MM.1S (cell line): ENCODE measurements around the gene SPTBN2.

Experiments used
- DNase-seq: peaks from one replicate; pipeline ENCODE4 v3.0.0-alpha.2; 2015
- H2AFZ ChIP-seq: fragments of 300-600 bp; sonication (generic); 2 replicates; pipeline ENCODE4 v1.6.0; 2016; ENCODE audit warnings: antibody characterized with exemption, low read length
- H3F3A ChIP-seq: fragments of 300-600 bp; sonication (generic); 2 replicates; pipeline ENCODE4 v1.6.1; 2016; ENCODE audit warnings: mild to moderate bottlenecking, antibody characterized with exemption, low read length, moderate library complexity, mixed read lengths; ENCODE audit not compliant: insufficient read depth
- H3K27ac ChIP-seq: fragments of 300-600 bp; sonication (generic); 2 replicates; pipeline ENCODE4 v1.5.1; 2016; ENCODE audit warnings: mild to moderate bottlenecking, low read length
- H3K27me3 ChIP-seq: fragments of 300-600 bp; sonication (generic); replicated peaks from 2 replicates; pipeline ENCODE4 v1.6.0; 2016; ENCODE audit warnings: low read length; ENCODE audit not compliant: insufficient read depth
- H3K36me3 ChIP-seq: fragments of 300-600 bp; sonication (generic); replicated peaks from 2 replicates; pipeline ENCODE4 v1.6.1; 2016; ENCODE audit warnings: mild to moderate bottlenecking, low read length, mixed read lengths; ENCODE audit not compliant: insufficient read depth
- H3K4me1 ChIP-seq: fragments of 300-600 bp; sonication (generic); 2 replicates; pipeline ENCODE4 v1.6.1; 2016; ENCODE audit warnings: low read length, mixed read lengths
- H3K4me2 ChIP-seq: fragments of 300-600 bp; sonication (generic); 2 replicates; pipeline ENCODE4 v1.6.0; 2016; ENCODE audit warnings: low read depth, low read length
- H3K4me3 ChIP-seq: fragments of 300-600 bp; sonication (generic); 2 replicates; pipeline ENCODE4 v1.5.1; 2016; ENCODE audit warnings: low read length, mixed read lengths
- H3K79me2 ChIP-seq: fragments of 300-600 bp; sonication (generic); 2 replicates; pipeline ENCODE4 v1.6.1; 2016; ENCODE audit warnings: mixed run types, low read length, mixed read lengths
- H3K9ac ChIP-seq: fragments of 300-600 bp; sonication (generic); 2 replicates; pipeline ENCODE4 v1.6.1; 2016; ENCODE audit warnings: low read length, mixed read lengths
- H3K9me2 ChIP-seq: fragments of 300-600 bp; sonication (generic); replicated peaks from 2 replicates; pipeline ENCODE4 v1.6.1; 2016; ENCODE audit warnings: mild to moderate bottlenecking, low read length, mixed read lengths; ENCODE audit not compliant: insufficient read depth
- H3K9me3 ChIP-seq: fragments of 300-600 bp; sonication (generic); replicated peaks from 2 replicates; pipeline ENCODE4 v1.6.1; 2016; ENCODE audit warnings: mild to moderate bottlenecking, low read length, mixed read lengths; ENCODE audit not compliant: insufficient read depth
- H4K20me1 ChIP-seq: fragments of 300-600 bp; sonication (generic); 2 replicates; pipeline ENCODE4 v1.6.1; 2016; ENCODE audit warnings: mild to moderate bottlenecking, low read length, moderate library complexity, mixed read lengths; ENCODE audit not compliant: insufficient read depth
- CTCF ChIP-seq: fragments of 300-600 bp; sonication (generic); IDR thresholded peaks from 2 replicates; pipeline ENCODE4 v1.5.1; 2016; ENCODE audit warnings: antibody characterized with exemption, low read length, mixed read lengths
- EZH2 ChIP-seq: fragments of 300-600 bp; sonication (generic); optimal IDR thresholded peaks from 2 replicates; pipeline ENCODE3; 2017; ENCODE audit warnings: low read depth, mild to moderate bottlenecking, antibody characterized with exemption, low read length, mixed read lengths
- EZH2phosphoT487 ChIP-seq: fragments of 300-600 bp; sonication (generic); IDR thresholded peaks from 2 replicates; pipeline ENCODE4 v1.6.1; 2018; ENCODE audit warnings: antibody characterized with exemption, low read length

SPTBN2 gene

GRCh38 chr11:66692871-66693331, 36.1 kb downstream of the SPTBN2 start:
- Histone ChIP-seq H3K9me2 (no peaks in the 10 kb centered on the region), H3K36me3 (no peaks in the 10 kb centered on the region), H3K79me2 (no peaks in the 10 kb centered on the region)

GRCh38 chr11:66692446-66692845, 36.6 kb downstream of the SPTBN2 start:
- no peaks in the 10 kb centered on the region for H3K9me3 ChIP-seq
- no peaks in the 10 kb centered on the region for H3K4me1 ChIP-seq
- no peaks in the 10 kb centered on the region for H3F3A ChIP-seq
- H2AFZ ChIP-seq: no peak overlapping the region
- no peaks in the 10 kb centered on the region for H3K79me2 ChIP-seq
- no peak for TF ChIP-seq EZH2phosphoT487
- TF ChIP-seq EZH2: no peak
- no peak for TF ChIP-seq CTCF
- H3K9me2 ChIP-seq: no peaks in the 10 kb centered on the region
- no peaks in the 10 kb centered on the region for H3K36me3 ChIP-seq
- no peaks in the 10 kb centered on the region for H4K20me1 ChIP-seq
- no peak overlapping the region for H3K4me3 ChIP-seq
- H3K27me3 ChIP-seq: no peaks in the 10 kb centered on the region
- H3K27ac ChIP-seq: no peak overlapping the region
- H3K9ac ChIP-seq: no peak overlapping the region
- no peak overlapping the region for H3K4me2 ChIP-seq
- DNase-seq: no peak

More at GRCh38 chr11:66692871-66693331, 36.1 kb downstream of the SPTBN2 start:
- Histone ChIP-seq H3F3A (no peaks in the 10 kb centered on the region), H3K4me1 (no peaks in the 10 kb centered on the region), H3K9me3 (no peaks in the 10 kb centered on the region), H3K27me3 (no peaks in the 10 kb centered on the region), H4K20me1 (no peaks in the 10 kb centered on the region), H3K4me3 (no peak overlapping the region), H3K9ac (no peak overlapping the region), H3K4me2 (no peak overlapping the region), H2AFZ (no peak overlapping the region), H3K27ac (no peak overlapping the region)
- DNase-seq: no peak
- TF ChIP-seq EZH2 (no peak), CTCF (no peak), EZH2phosphoT487 (no peak)

- Histone ChIP-seq H4K20me1 (no peaks in the 10 kb centered on the region), H3K9me2 (no peaks in the 10 kb centered on the region), H3K36me3 (no peaks in the 10 kb centered on the region), H3K9me3 (no peaks in the 10 kb centered on the region), H3K27me3 (no peaks in the 10 kb centered on the region), H3K27ac (no peak overlapping the region), H3K79me2 (no peaks in the 10 kb centered on the region), H3K4me3 (no peak overlapping the region), H3K4me1 (no peaks in the 10 kb centered on the region), H2AFZ (no peak overlapping the region), H3K9ac (no peak overlapping the region), H3F3A (no peaks in the 10 kb centered on the region), H3K4me2 (no peak overlapping the region)
- TF ChIP-seq EZH2phosphoT487 (no peak), CTCF (no peak), EZH2 (no peak)
- no peak for DNase-seq
These were observed 37.6 kb downstream of the SPTBN2 start for GRCh38 chr11:66691311-66691980.
